GM21515 (cell line): ENCODE results near the gene APOE.
A peak's percentile ranks its signal among the peaks of the same experiment; 100 is the strongest.
"Not testable (repeated sequence)": the region's sequence is repeated elsewhere in the genome, so short reads cannot be mapped to it uniquely, and the experiment has no call there.

Source experiments
- ATAC-seq: cut with Tn5 transposase; IDR thresholded peaks from one replicate; pipeline ENCODE4 v1.9.1; 2021; ENCODE audit not compliant: unreplicated experiment

The APOE gene

GRCh38 chr19:44908836-44909261 lies 3.3 kb downstream of the APOE start:
- ATAC-seq, result no peak

GRCh38 chr19:44909775-44910174 lies 4.2 kb downstream of the APOE start:
- ATAC-seq, result no peak

GRCh38 chr19:44911896-44912295 lies 6.3 kb downstream of the APOE start:
- not testable (repeated sequence) for ATAC-seq

- ATAC-seq, result no peak
Measured at GRCh38 chr19:44912854-44913253, 7.3 kb downstream of the APOE start.

- not testable (repeated sequence) for ATAC-seq
Measured at GRCh38 chr19:44913512-44914432, 8.2 kb downstream of the APOE start.

GRCh38 chr19:44914433-44915206 lies 9.0 kb downstream of the APOE start, which contains the start of gene APOC1:
Gene APOC1, plus strand, starts transcription at chr19:44914608. Its CDS starts 284 bp downstream, at chr19:44914892.
- ATAC-seq, result peak; percentile 84

GRCh38 chr19:44924243-44924725 lies 18.7 kb downstream of the APOE start:
- ATAC-seq, result no peak

GRCh38 chr19:44925114-44925891 lies 19.7 kb downstream of the APOE start:
- no peak for ATAC-seq

- not testable (repeated sequence) for ATAC-seq
Measured at GRCh38 chr19:44926245-44927077, 20.9 kb downstream of the APOE start.

GRCh38 chr19:44927746-44928145 lies 22.1 kb downstream of the APOE start:
- ATAC-seq, result no peak

GRCh38 chr19:44930088-44930487 lies 24.5 kb downstream of the APOE start:
- ATAC-seq, result no peak

GRCh38 chr19:44931541-44931940 lies 25.9 kb downstream of the APOE start:
- ATAC-seq, result no peak

GRCh38 chr19:44939668-44940067 lies 34.1 kb downstream of the APOE start:
- ATAC-seq, result no peak

GRCh38 chr19:44942067-44942571 lies 36.5 kb downstream of the APOE start, which contains the start of gene APOC4:
Gene APOC4, plus strand, starts transcription at chr19:44942237. Its CDS starts 41 bp downstream, at chr19:44942278.
- no peak for ATAC-seq

GRCh38 chr19:44943801-44944249 lies 38.2 kb downstream of the APOE start:
- ATAC-seq, result no peak

- no peak for ATAC-seq
Measured at GRCh38 chr19:44947041-44947581, 41.5 kb downstream of the APOE start.

- no peak for ATAC-seq
Measured at GRCh38 chr19:44948237-44948636, 42.6 kb downstream of the APOE start.

GRCh38 chr19:44948763-44949374 lies 43.3 kb downstream of the APOE start:
- no peak for ATAC-seq

GRCh38 chr19:44949550-44949949 lies 44.0 kb downstream of the APOE start:
- no peak for ATAC-seq
